Uterus (tissue), 4 donors: ENCODE data around the gene TBRG4. TPM values are rescaled to one million over a fixed set of nuclear protein-coding genes. Genes with fewer than 3 reads are reported as not detected.
"Not testable (repeated sequence)": the region's sequence is repeated elsewhere in the genome, so short reads cannot be mapped to it uniquely, and the experiment has no call there.

Source experiments
- DNase-seq, 2 donors: peaks; one replicate each; pipeline ENCODE4 v3.0.0-alpha.2; 2019 to 2020
- H3K27ac ChIP-seq, 2 donors: fragments of 200-600 bp; sonication (generic); 1 replicate in 1 of 2; 2 replicates in 1 of 2; pipeline ENCODE4 v1.5.1; 2016 to 2018
- H3K27me3 ChIP-seq, 2 donors: fragments of 200-600 bp; sonication (generic); one replicate each; pipeline ENCODE4 v1.5.1; 2018 to 2019; ENCODE audit warnings: control low read depth in 1 of 2
- H3K36me3 ChIP-seq, 2 donors: fragments of 200-600 bp; sonication (generic); one replicate each; pipeline ENCODE4 v1.5.1; 2019; ENCODE audit warnings: control low read depth in 1 of 2
- H3K4me1 ChIP-seq, 2 donors: fragments of 200-600 bp; sonication (generic); one replicate each; pipeline ENCODE4 v1.5.1; 2018 to 2019; ENCODE audit warnings: control low read depth in 1 of 2
- H3K4me3 ChIP-seq, 2 donors: fragments of 200-600 bp; sonication (generic); 1 replicate in 1 of 2; 2 replicates in 1 of 2; pipeline ENCODE4 v1.5.1; 2018 to 2019; ENCODE audit warnings: mild to moderate bottlenecking in 1 of 2
- H3K9me3 ChIP-seq, 2 donors: fragments of 200-600 bp; sonication (generic); one replicate each; pipeline ENCODE4 v1.5.1; 2019; ENCODE audit warnings: control low read depth in 1 of 2
- CTCF ChIP-seq, 4 experiments: fragments of 200-600 bp in 2 of 4; fragments of 450-650 bp in 2 of 4; sonication (generic) in 2 of 4; IDR thresholded peaks; one replicate each; pipeline ENCODE4 v1.5.1; 2016 to 2019; ENCODE audit warnings: antibody characterized with exemption in 4 of 4, mild to moderate bottlenecking in 2 of 4, moderate library complexity in 1 of 4
- POLR2A ChIP-seq, 2 donors: fragments of 450-650 bp; IDR thresholded peaks; one replicate each; pipeline ENCODE4 v1.6.1; 2016; ENCODE audit warnings: antibody characterized with exemption in 2 of 2, mild to moderate bottlenecking in 1 of 2, moderate library complexity in 1 of 2
- intact Hi-C: fragments of 100-400 bp; cut with DNase I; formaldehyde crosslinking; loops from one replicate; pipeline ENCODE4 v1.15.1; 2023; ENCODE audit warnings: low total_unique reads
- total RNA-seq, 4 donors: library from RNA; depleted of rRNA in 3 of 4; stranded (reverse); fragments of >200 nt in 3 of 4; gene quantifications; one replicate each; pipeline versions ENCODE4 v1.1.0 to v1.2.4, GENCODE V29; 2014 to 2023
- donor health status: DM: yes; HTN: yes; CAD: no.

TBRG4 gene
- total RNA-seq, 4 donors from 2014 or later, result 7.4 to 51.2 (median 42.5) TPM

- Histone ChIP-seq H3K36me3 (no peaks in the 10 kb centered on the region), H3K27ac (no peak overlapping the region), H3K4me3 (no peak overlapping the region), H3K9me3 (no peaks in the 10 kb centered on the region), H3K27me3 (peaks cover 0 to 3% of the 10 kb centered on the region in 2 donors), H3K4me1 (peaks cover 0 to 4% of the 10 kb centered on the region in 2 donors)
- TF ChIP-seq POLR2A (IDR thresholded peaks at IDR 0.05) (no peak), CTCF (IDR thresholded peaks at IDR 0.05) (no peak)
- intact Hi-C loops, result loop anchor here (10.0 kb wide), 1 partner anchor 99 kb away; no protein-coding TSS in a partner anchor
- DNase-seq, result no peak
Observed at GRCh38 chr7:45155357-45155900, 43.9 kb upstream of the TBRG4 start.

DNA sequence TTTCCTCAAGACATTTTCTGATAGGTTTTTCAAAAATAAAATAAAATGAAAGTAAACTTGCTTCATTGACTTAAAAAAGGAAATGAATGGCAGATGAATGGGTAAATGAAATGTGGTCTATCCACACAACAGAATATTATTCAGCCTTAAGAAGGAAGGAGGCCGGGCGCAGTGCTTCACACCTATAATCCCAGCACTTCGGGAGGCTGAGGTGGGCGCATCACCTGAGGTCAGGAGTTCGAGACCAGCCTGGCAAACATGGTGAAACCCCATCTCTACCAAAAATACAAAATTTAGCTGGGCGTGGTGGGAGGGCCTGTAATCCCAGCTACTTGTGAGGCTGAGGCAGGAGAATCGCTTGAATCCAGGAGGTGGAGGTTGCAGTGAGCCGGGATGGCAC, 42.4 kb upstream of the TBRG4 start:
- not testable (repeated sequence) for DNase-seq, H3K27ac ChIP-seq, H3K4me3 ChIP-seq, H3K27me3 ChIP-seq, H3K4me1 ChIP-seq, H3K9me3 ChIP-seq, H3K36me3 ChIP-seq
- intact Hi-C loops, result loop anchor here (10.0 kb wide), 1 partner anchor 101 kb away; no protein-coding TSS in a partner anchor

- no peak for TF ChIP-seq POLR2A (IDR thresholded peaks at IDR 0.05)
- no peak for TF ChIP-seq CTCF (IDR thresholded peaks at IDR 0.05)
- H3K27ac ChIP-seq, result no peak overlapping the region
- intact Hi-C loops, result loop anchor here (10.0 kb wide), 1 partner anchor 102 kb away; no protein-coding TSS in a partner anchor
- H3K9me3 ChIP-seq, result no peaks in the 10 kb centered on the region
- no peak overlapping the region for H3K4me3 ChIP-seq
- H3K36me3 ChIP-seq, result no peaks in the 10 kb centered on the region
- H3K27me3 ChIP-seq, result peaks cover 0 to 3% of the 10 kb centered on the region in 2 donors
- H3K4me1 ChIP-seq, result peaks cover 0 to 4% of the 10 kb centered on the region in 2 donors
- no peak for DNase-seq
Observed at GRCh38 chr7:45153233-45153632, 41.7 kb upstream of the TBRG4 start.

DNA sequence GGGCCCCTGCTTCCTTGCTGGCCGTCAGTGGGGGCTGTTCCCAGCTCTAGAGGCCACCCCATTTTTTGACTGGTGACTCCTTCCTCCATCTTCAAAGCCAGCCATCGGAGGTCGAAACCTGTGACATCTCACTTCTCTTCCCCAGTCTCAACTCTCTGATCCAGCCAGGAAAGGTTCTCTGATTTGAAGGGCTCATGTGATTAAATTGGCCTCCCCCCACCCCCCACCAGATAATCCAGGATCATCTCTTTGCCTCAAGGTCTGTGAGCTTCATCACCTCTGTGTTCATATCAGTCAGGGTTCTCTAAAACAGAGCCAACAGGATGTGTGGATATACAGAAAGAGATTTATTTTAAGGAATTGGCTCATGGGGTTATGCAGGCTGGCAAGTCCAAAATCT, 40.5 kb upstream of the TBRG4 start:
- no peak for DNase-seq
- no peak overlapping the region for H3K27ac ChIP-seq
- H3K9me3 ChIP-seq, result no peaks in the 10 kb centered on the region
- no peaks in the 10 kb centered on the region for H3K27me3 ChIP-seq
- no peaks in the 10 kb centered on the region for H3K36me3 ChIP-seq
- intact Hi-C loops, result loop anchor here (10.0 kb wide), 1 partner anchor 103 kb away; no protein-coding TSS in a partner anchor
- H3K4me3 ChIP-seq, result no peak overlapping the region
- no peak for TF ChIP-seq CTCF (IDR thresholded peaks at IDR 0.05)
- TF ChIP-seq POLR2A (IDR thresholded peaks at IDR 0.05), result no peak
- no peaks in the 10 kb centered on the region for H3K4me1 ChIP-seq

- intact Hi-C loops, result loop anchor here (10.0 kb wide), 1 partner anchor 104 kb away; no protein-coding TSS in a partner anchor
- no peaks in the 10 kb centered on the region for H3K4me1 ChIP-seq
- no peaks in the 10 kb centered on the region for H3K9me3 ChIP-seq
- no peaks in the 10 kb centered on the region for H3K36me3 ChIP-seq
- no peak for DNase-seq
- TF ChIP-seq POLR2A (IDR thresholded peaks at IDR 0.05) (no peak), CTCF (IDR thresholded peaks at IDR 0.05) (no peak)
- no peak overlapping the region for H3K27ac ChIP-seq
- no peaks in the 10 kb centered on the region for H3K27me3 ChIP-seq
- H3K4me3 ChIP-seq, result no peak overlapping the region
Observed at GRCh38 chr7:45151131-45151684, 39.7 kb upstream of the TBRG4 start.
